ENCODE results near the gene SCARF2. TPM values are rescaled to one million over a fixed set of nuclear protein-coding genes. Genes with fewer than 3 reads are reported as not detected.

Gene SCARF2
- total and polyA plus RNA-seq, 2 donors (not counting 1 experiment from before 2014, with no cell fraction given), result 8.1 to 14.5 TPM

DNA sequence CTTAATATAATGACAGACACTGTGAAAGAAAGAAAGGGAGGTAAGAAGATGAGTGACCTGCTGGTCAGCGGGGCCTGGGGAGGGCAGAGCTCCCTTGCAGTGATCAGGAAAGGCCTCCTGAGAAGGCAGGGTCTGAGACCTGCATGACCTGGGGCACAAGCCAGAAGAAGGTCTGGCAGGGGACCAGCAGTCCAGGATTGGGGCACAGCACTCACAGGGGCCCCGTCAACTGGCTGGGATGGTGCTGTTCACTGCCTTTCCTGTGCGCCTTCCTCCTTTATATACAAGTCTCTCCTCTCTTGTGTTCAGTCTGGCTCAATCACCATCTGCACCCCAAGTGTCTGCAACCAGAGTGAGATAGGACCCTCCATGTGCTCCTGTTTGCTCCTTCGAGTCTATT lies 22.2 kb upstream of the SCARF2 start:
- no peak overlapping the region for H3K4me2 ChIP-seq (ENCODE audit: extremely low read depth, insufficient read depth, low read length)
- no peaks in the 10 kb centered on the region for H3K4me1 ChIP-seq (ENCODE audit: control insufficient read depth, extremely low read depth, insufficient read depth, low read length)

DNA sequence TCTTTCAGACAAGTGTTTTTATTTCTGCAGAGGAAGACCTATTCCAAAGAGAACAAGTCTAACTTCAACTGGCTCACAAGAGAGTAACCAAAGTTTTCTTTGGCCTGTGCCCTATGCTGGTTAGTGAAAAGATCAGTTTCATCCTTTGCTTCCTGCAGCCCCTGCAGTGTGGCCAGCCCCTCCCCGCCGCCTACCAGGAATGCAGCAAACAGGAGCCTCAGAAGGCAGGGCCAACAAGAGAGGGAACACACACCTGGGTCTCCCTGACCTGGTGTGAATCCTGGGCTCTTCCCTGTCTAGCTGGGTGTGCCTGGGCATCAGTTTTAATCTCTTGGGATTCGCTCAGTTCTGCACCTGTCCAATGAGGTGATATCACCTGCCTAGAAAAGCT lies 21.5 kb upstream of the SCARF2 start:
- H3K27ac ChIP-seq (ENCODE audit: insufficient read depth, low read length), result no peak overlapping the region
- no peak overlapping the region for H3K4me2 ChIP-seq (ENCODE audit: extremely low read depth, insufficient read depth, low read length)
- H3K27me3 ChIP-seq (ENCODE audit: control insufficient read depth, insufficient read depth, low read length), result no peaks in the 10 kb centered on the region
- TF ChIP-seq EZH2 (IDR thresholded peaks at IDR 0.05; ENCODE audit: low read length, missing control alignments), result no peak
- TF ChIP-seq, protein P1, sequence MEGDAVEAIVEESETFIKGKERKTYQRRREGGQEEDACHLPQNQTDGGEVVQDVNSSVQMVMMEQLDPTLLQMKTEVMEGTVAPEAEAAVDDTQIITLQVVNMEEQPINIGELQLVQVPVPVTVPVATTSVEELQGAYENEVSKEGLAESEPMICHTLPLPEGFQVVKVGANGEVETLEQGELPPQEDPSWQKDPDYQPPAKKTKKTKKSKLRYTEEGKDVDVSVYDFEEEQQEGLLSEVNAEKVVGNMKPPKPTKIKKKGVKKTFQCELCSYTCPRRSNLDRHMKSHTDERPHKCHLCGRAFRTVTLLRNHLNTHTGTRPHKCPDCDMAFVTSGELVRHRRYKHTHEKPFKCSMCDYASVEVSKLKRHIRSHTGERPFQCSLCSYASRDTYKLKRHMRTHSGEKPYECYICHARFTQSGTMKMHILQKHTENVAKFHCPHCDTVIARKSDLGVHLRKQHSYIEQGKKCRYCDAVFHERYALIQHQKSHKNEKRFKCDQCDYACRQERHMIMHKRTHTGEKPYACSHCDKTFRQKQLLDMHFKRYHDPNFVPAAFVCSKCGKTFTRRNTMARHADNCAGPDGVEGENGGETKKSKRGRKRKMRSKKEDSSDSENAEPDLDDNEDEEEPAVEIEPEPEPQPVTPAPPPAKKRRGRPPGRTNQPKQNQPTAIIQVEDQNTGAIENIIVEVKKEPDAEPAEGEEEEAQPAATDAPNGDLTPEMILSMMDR (conservative IDR thresholded peaks at IDR 0.05 in 1 of 2, IDR thresholded peaks at IDR 0.05 in 1 of 2; ENCODE audit: low read depth in 1 of 2, low read length in 2 of 2), result no peak
- H3K9ac ChIP-seq (ENCODE audit: insufficient read depth, low read length), result no peak overlapping the region
- H3K4me1 ChIP-seq (ENCODE audit: control insufficient read depth, extremely low read depth, insufficient read depth, low read length), result no peaks in the 10 kb centered on the region
- no peak for DNase-seq (ENCODE audit: low read depth in 2 of 2)
- H3K9me3 ChIP-seq (ENCODE audit: control insufficient read depth, insufficient read depth, low read depth, low read length), result no peaks in the 10 kb centered on the region
- no peaks in the 10 kb centered on the region for H3K79me2 ChIP-seq (ENCODE audit: control insufficient read depth, insufficient read depth, low read length)
- no peak overlapping the region for H2AFZ ChIP-seq (ENCODE audit: low read length)
- H4K20me1 ChIP-seq (ENCODE audit: control insufficient read depth, extremely low read depth, insufficient read depth, low read length), result no peaks in the 10 kb centered on the region
- H3K36me3 ChIP-seq (ENCODE audit: control insufficient read depth, insufficient read depth, low read length), result peaks cover 3% of the 10 kb centered on the region
- no peak overlapping the region for H3K4me3 ChIP-seq (replicated peaks in 1 of 4; ENCODE audit: control extremely low read depth in 1 of 4, insufficient read depth in 1 of 4, low read depth in 3 of 4, low read length in 4 of 4)

More for the DNA sequence above, 22.2 kb upstream of the SCARF2 start:
- H3K79me2 ChIP-seq (ENCODE audit: control insufficient read depth, insufficient read depth, low read length), result no peaks in the 10 kb centered on the region
- TF ChIP-seq, protein P1 (conservative IDR thresholded peaks at IDR 0.05 in 1 of 2, IDR thresholded peaks at IDR 0.05 in 1 of 2; ENCODE audit: low read depth in 1 of 2, low read length in 2 of 2), result no peak
- no peak for TF ChIP-seq EZH2 (IDR thresholded peaks at IDR 0.05; ENCODE audit: low read length, missing control alignments)
- H3K27me3 ChIP-seq (ENCODE audit: control insufficient read depth, insufficient read depth, low read length), result no peaks in the 10 kb centered on the region
- peaks cover 8% of the 10 kb centered on the region for H3K36me3 ChIP-seq (ENCODE audit: control insufficient read depth, insufficient read depth, low read length)
- H3K4me3 ChIP-seq (replicated peaks in 1 of 4; ENCODE audit: control extremely low read depth in 1 of 4, insufficient read depth in 1 of 4, low read depth in 3 of 4, low read length in 4 of 4), result no peak overlapping the region
- no peak overlapping the region for H3K9ac ChIP-seq (ENCODE audit: insufficient read depth, low read length)
- H3K27ac ChIP-seq (ENCODE audit: insufficient read depth, low read length), result no peak overlapping the region
- no peak for DNase-seq (ENCODE audit: low read depth in 2 of 2)
- no peaks in the 10 kb centered on the region for H4K20me1 ChIP-seq (ENCODE audit: control insufficient read depth, extremely low read depth, insufficient read depth, low read length)
- no peak overlapping the region for H2AFZ ChIP-seq (ENCODE audit: low read length)
- no peaks in the 10 kb centered on the region for H3K9me3 ChIP-seq (ENCODE audit: control insufficient read depth, insufficient read depth, low read depth, low read length)

DNA sequence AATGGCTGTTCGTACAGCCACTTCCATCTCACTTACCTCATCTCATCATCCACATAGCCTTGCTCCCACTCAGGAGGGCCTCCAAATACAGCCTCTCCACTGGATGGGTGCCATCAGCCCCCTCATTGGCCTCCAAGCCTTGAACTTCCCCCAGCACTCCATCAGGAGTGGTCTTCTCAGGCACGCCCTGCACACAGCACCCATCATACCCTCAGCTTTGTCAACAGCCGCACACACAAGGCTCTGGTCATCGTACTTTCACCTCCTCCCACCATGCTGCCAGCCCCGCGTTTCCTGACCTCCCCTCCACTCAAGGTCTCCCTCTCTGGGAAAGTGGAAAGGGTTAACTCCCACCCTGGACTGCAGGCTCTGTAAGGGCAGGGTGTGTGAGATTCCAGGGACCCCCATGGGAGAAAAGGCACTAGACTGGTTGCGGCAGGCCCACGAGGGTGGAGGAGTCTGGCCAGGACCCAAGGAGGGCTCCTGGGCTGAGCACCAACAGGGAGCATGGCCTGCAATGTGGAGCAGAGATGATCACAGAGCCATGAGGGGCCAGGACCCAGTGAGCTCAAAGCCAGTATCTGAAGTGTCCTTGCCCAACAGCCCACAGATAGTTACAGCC lies 21.0 kb upstream of the SCARF2 start:
- TF ChIP-seq, protein P1 (conservative IDR thresholded peaks at IDR 0.05 in 1 of 2, IDR thresholded peaks at IDR 0.05 in 1 of 2; ENCODE audit: low read depth in 1 of 2, low read length in 2 of 2), result no peak
- no peak for TF ChIP-seq EZH2 (IDR thresholded peaks at IDR 0.05; ENCODE audit: low read length, missing control alignments)
- no peaks in the 10 kb centered on the region for H4K20me1 ChIP-seq (ENCODE audit: control insufficient read depth, extremely low read depth, insufficient read depth, low read length)
- H3K9ac ChIP-seq (ENCODE audit: insufficient read depth, low read length), result no peak overlapping the region
- H3K4me3 ChIP-seq (replicated peaks in 1 of 4; ENCODE audit: control extremely low read depth in 1 of 4, insufficient read depth in 1 of 4, low read depth in 3 of 4, low read length in 4 of 4), result no peak overlapping the region
- H3K27ac ChIP-seq (ENCODE audit: insufficient read depth, low read length), result no peak overlapping the region
- no peaks in the 10 kb centered on the region for H3K36me3 ChIP-seq (ENCODE audit: control insufficient read depth, insufficient read depth, low read length)
- H3K9me3 ChIP-seq (ENCODE audit: control insufficient read depth, insufficient read depth, low read depth, low read length), result no peaks in the 10 kb centered on the region
- H2AFZ ChIP-seq (ENCODE audit: low read length), result no peak overlapping the region
- no peaks in the 10 kb centered on the region for H3K27me3 ChIP-seq (ENCODE audit: control insufficient read depth, insufficient read depth, low read length)
- no peaks in the 10 kb centered on the region for H3K4me1 ChIP-seq (ENCODE audit: control insufficient read depth, extremely low read depth, insufficient read depth, low read length)
- DNase-seq (ENCODE audit: low read depth in 2 of 2), result no peak
- no peaks in the 10 kb centered on the region for H3K79me2 ChIP-seq (ENCODE audit: control insufficient read depth, insufficient read depth, low read length)
- no peak overlapping the region for H3K4me2 ChIP-seq (ENCODE audit: extremely low read depth, insufficient read depth, low read length)
